Placental pericyte (primary cell): ENCODE data around the gene CDKN2B. TPM values are rescaled to one million over a fixed set of nuclear protein-coding genes. Genes with fewer than 3 reads are reported as not detected.

Experiments
- small RNA-seq: library from RNA; depleted of rRNA; stranded (forward); fragments of <200 nt; gene quantifications from one replicate; pipeline ENCODE3, GENCODE V24; 2012; ENCODE audit warnings: low replicate concordance
- total RNA-seq: library from RNA; depleted of rRNA; stranded (reverse); fragments of >200 nt; gene quantifications from 2 replicates; pipeline ENCODE4 v1.2.3, GENCODE V29; 2012

Gene CDKN2B
- total RNA-seq = 77.2 and 97.2 TPM in 2 replicates

GRCh38 chr9:22008717-22009505 lies at the start of gene CDKN2B:
TSS of gene CDKN2B (minus strand) at chr9:22009305. CDS start at chr9:22008953, 352 bp downstream.

DNA sequence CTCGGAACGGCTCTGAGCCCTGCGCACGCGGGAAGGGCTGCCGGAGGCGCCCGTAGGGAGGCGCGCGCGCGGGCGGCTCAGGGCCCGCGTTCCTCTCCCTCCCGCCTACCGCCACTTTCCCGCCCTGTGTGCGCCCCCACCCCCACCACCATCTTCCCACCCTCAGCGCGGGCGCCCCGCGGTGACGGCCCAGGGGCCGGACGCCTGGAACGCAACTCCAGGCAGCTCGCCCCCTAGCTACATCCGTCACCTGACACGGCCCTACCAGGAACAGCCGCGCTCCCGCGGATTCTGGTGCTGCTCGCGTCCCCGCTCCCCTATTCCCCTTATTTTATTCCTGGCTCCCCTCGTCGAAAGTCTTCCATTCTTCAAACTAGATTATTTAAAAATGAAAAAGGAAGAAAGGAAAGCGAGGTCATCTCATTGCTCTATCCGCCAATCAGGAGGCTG lies 14.5 kb downstream of the CDKN2B start, which contains the start of gene CDKN2B-AS1:
TSS of gene CDKN2B-AS1 (plus strand) at position 236 of the 450 bp plus-strand sequence.

GRCh38 chr9:21993893-21994555 lies 15.1 kb downstream of the CDKN2B start, which contains the start of gene CDKN2A:
TSS of gene CDKN2A (minus strand) at chr9:21994392.

Small RNA genes lying within 50 kb of the gene (small RNA-seq; reads per million reads assigned to genes)
- not detected for gene RF02045

Other genes with a start within 250 kb of the CDKN2B start
- gene MTAP, start 206.7 kb downstream of the CDKN2B start, total RNA-seq = 21.2 and 63.4 TPM in 2 replicates
- gene CDKN2A, start 14.9 kb downstream of the CDKN2B start, total RNA-seq = 16.9 and 18.5 TPM in 2 replicates
- gene CDKN2B-AS1, start 14.5 kb downstream of the CDKN2B start, total RNA-seq = 4.6 and 9.2 TPM in 2 replicates